Measurements from ENCODE around the gene ZNF445.

The ZNF445 gene

DNA sequence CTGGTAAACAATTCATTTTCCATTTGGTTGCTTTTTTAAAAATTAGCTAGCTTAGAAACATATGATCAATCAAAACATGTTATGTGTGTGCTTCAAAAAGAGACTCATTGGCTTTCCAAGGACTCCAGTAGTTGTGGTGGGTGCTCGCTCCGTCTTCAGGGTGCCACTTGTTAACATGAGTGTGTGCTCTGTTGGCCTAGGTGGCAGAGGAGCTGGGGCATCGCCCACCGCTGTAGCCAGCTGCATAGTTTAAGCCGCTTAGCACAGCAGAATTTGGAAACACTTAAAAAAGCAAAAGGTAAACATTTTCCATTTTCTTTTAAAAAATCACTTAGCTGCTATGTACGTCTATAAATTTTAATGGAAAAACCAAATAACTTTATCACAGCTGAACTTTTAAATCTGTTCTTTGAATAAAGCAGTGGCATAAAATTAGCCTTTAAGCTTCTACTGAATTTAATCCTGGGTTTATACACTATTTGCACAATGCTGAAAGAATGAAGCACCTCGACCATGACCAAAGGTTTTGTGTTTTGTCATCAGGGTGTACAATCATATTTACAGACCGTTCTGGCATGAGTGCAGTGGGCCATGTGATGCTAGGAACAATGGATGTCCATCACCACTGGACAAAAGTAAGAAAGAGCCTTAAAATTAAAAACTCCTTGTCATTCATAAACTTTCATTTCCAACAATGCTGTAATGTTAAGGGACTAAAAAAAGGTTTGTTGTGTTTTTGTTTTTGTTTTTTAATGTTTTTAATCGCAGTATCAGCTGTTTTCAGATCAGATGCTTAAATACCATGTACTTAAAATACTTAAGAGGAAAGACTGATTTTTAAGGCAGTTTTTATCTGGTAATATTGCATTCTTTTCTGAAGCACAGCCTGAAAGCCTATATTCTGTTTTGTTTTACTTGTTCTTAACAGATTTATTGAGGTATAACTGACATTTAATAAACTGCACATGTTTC is 81.0 kb downstream of the ZNF445 start:
- no peak for DNase-seq

- DNase-seq = no peak
These were observed 81.8 kb downstream of the ZNF445 start for GRCh38 chr3:44395714-44396113.

- DNase-seq = no peak
These were observed 85.0 kb downstream of the ZNF445 start for GRCh38 chr3:44392489-44392888.

DNA sequence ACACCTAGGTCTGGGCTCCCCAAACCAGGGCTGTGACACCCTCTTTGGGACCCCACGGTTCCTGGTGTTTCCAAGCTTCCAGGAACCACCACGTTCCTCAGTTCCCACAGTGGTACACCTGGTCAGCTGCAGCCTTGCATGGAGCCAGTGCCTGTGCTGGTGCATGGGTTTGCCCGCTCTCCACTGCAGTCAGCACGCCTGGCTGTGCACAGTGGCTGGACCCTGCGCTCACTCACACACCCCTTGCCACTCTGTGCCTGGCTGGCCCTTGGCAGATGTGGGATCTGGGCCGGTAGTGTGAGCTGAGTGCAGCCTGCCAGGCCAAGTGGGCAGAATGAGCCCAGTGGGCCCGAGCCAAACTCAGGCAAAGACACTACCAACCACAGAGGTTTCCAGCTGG is 90.1 kb downstream of the ZNF445 start:
- DNase-seq = no peak

All from stimulated activated CD4-positive, alpha-beta T cell treated with anti-CD3 and anti-CD28 coated beads, Interleukin-12 subunit alpha, Interleukin-12 subunit beta, amount 100 ng/mL, for 4 hours (primary cell).